HCT116 (cell line): ENCODE measurements around the gene NSG1.

ENCODE experiments used
- ELF1 ChIP-seq: IDR thresholded peaks from 2 replicates; pipeline ENCODE4 v1.6.1; 2012; ENCODE audit warnings: low read depth, borderline replicate concordance
- EZH2 ChIP-seq: fragments of 200-600 bp; sonication (generic); IDR thresholded peaks from 2 replicates; pipeline ENCODE4 v1.6.1; 2017; ENCODE audit warnings: antibody characterized with exemption, mixed run types
- EZH2phosphoT487 ChIP-seq: fragments of 200-600 bp; IDR thresholded peaks from 2 replicates; pipeline ENCODE4 v1.6.1; 2018; ENCODE audit warnings: antibody characterized with exemption, borderline replicate concordance
- POLR2A ChIP-seq: IDR thresholded peaks from 2 replicates; pipeline ENCODE4 v1.7.0; 2011; ENCODE audit warnings: borderline replicate concordance; ENCODE audit not compliant: insufficient read depth, insufficient read length; ENCODE audit errors: extremely low read depth
- POLR2AphosphoS5 ChIP-seq: IDR thresholded peaks from 2 replicates; pipeline ENCODE4 v1.6.1; 2011; ENCODE audit warnings: mild to moderate bottlenecking, low read depth, low read length, moderate library complexity
- TCF7L2 ChIP-seq: IDR thresholded peaks from 2 replicates; pipeline ENCODE4 v1.7.0; 2011; ENCODE audit warnings: borderline replicate concordance, inconsistent platforms; ENCODE audit not compliant: insufficient read depth, insufficient read length; ENCODE audit errors: extremely low read depth
- ZNF274 ChIP-seq: fragments of 200-500 bp; sonication (Bioruptor generic); IDR thresholded peaks from 2 replicates; pipeline ENCODE4 v1.6.1; 2014; ENCODE audit warnings: mild to moderate bottlenecking, low read depth, low read length, inconsistent platforms
- TF ChIP-seq, protein P1 (sequence below), 3 experiments: fragments of 200-600 bp in 1 of 3; sonication (generic) in 1 of 3; IDR thresholded peaks in 2 of 3; conservative IDR thresholded peaks in 1 of 3; 2 replicates each; pipeline ENCODE4 v1.5.1; 2012 to 2017; ENCODE audit warnings: low read depth in 2 of 3, low read length in 2 of 3, antibody characterized with exemption in 1 of 3, borderline replicate concordance in 1 of 3, control low read depth in 1 of 3, mild to moderate bottlenecking in 1 of 3, mixed read lengths in 1 of 3, mixed run types in 1 of 3, moderate library complexity in 1 of 3; ENCODE audit not compliant: insufficient read depth in 1 of 3

DNA sequence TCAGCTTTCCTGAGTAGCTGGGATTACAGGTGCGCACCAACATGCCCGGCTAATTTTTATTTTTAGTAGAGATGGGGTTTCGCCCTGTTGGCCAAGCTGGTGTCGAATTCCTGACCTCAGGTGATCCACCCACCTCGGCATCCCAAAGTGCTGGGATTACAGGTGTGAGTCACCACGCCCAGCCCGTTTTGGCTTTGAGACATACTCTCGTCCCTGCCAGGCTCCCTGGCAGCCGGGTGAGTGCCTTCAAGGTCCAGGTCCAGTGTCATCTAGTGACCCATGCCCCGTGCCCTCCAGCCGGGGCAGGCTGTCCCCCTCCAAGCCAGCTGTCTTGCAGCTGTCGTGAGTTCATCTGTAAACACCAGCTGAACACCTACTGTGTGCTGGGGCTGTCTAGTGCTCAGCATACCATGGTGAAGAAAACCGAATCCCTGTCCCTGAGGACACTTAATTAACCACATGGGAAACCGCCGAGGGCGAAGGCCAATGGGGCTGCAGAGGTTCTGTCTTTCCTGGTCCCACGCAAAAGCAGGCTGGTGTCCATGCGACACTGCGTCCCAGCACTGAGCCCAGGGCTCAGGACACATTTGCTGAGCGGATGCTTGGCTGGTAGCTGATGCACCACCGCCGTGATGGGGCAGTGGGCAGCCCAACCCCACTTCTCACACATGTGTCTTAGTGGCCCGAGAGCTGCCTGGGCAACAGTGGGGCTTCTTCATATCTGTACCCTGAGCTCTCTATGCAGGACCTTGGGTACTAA is 21.9 kb downstream of the NSG1 start:
- no peak for TF ChIP-seq ELF1
- TF ChIP-seq, protein P1, sequence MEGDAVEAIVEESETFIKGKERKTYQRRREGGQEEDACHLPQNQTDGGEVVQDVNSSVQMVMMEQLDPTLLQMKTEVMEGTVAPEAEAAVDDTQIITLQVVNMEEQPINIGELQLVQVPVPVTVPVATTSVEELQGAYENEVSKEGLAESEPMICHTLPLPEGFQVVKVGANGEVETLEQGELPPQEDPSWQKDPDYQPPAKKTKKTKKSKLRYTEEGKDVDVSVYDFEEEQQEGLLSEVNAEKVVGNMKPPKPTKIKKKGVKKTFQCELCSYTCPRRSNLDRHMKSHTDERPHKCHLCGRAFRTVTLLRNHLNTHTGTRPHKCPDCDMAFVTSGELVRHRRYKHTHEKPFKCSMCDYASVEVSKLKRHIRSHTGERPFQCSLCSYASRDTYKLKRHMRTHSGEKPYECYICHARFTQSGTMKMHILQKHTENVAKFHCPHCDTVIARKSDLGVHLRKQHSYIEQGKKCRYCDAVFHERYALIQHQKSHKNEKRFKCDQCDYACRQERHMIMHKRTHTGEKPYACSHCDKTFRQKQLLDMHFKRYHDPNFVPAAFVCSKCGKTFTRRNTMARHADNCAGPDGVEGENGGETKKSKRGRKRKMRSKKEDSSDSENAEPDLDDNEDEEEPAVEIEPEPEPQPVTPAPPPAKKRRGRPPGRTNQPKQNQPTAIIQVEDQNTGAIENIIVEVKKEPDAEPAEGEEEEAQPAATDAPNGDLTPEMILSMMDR (IDR thresholded peaks at IDR 0.05 in 2 of 3, conservative IDR thresholded peaks at IDR 0.05 in 1 of 3; ENCODE audit: borderline replicate concordance in 1 of 3, insufficient read depth in 1 of 3, low read depth in 2 of 3, low read length in 2 of 3) = no peak
- TF ChIP-seq EZH2 = no peak
- TF ChIP-seq POLR2AphosphoS5 = no peak
- TF ChIP-seq POLR2A = no peak
- no peak for TF ChIP-seq TCF7L2
- no peak for TF ChIP-seq EZH2phosphoT487
- TF ChIP-seq ZNF274 = no peak
